Measurements from ENCODE around the gene KLHL22.
"Not testable (repeated sequence)": the region's sequence is repeated elsewhere in the genome, so short reads cannot be mapped to it uniquely, and the experiment has no call there.

Gene KLHL22

DNA sequence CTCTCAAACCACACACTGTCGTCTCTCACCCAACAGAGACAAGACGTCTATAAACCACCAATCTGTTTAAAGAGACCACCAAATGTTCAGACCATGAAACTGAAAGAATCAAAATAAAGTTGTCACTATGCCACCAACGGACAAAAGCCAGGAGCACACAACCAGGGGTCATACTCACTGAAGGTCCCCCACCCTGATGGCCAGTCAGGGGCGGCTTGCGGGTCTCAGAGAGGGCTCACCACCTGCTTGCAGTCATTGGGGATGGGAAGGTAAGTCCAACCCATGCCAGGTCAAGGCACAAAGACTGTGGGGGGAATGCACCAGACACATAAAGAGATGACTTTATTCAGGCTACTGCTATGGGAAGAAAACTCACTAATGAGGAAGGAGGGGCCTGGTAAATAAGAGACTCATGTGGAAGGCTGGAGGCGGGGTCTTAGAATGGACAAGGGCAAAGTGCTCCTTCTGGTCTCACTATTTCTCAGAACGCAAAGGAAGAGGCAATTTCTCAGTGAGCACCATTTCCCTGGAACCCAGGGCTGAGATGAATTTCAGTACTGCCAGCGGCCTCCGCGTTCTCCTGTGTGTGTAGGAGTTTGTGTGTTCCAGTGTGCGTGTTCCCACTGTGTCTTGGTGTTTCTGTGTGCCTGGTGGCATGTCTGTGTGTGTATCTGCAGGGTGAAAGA lies 75.3 kb downstream of the KLHL22 start:
- FAIRE-seq (no peak), DNase-seq (ENCODE audit: insufficient read length, low spot score) (no peak)
- TF ChIP-seq PAX5 (IDR thresholded peaks at IDR 0.05; ENCODE audit: insufficient read depth, low read length, severe bottlenecking): no peak
- TF ChIP-seq POLR2AphosphoS5 (IDR thresholded peaks at IDR 0.05; ENCODE audit: low read depth, low read length): no peak
- TF ChIP-seq POLR2A (IDR thresholded peaks at IDR 0.05; ENCODE audit: low read depth, low read length): no peak
- no peak for TF ChIP-seq SPI1 (IDR thresholded peaks at IDR 0.05; ENCODE audit: low read depth, low read length)
- no peak for TF ChIP-seq TAF1 (IDR thresholded peaks at IDR 0.05; ENCODE audit: low read depth, low read length)
- no peak for TF ChIP-seq POU2F2 (IDR thresholded peaks at IDR 0.05; ENCODE audit: low read depth, low read length)

DNA sequence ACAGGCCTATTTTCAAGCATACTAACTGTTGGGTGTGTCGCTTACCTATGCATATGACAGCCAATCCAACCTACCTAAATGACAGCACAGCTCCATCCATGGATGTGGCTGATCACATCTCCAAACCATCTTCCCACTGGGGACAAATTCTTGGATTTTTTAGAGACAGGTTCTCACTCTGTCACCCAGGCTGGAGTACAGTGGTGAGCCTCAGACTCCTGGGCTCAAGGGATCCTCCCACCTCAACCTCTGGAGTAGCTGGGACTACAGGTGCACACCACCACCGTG lies 76.0 kb downstream of the KLHL22 start:
- TF ChIP-seq POLR2A (IDR thresholded peaks at IDR 0.05; ENCODE audit: low read depth, low read length) (no peak), SPI1 (IDR thresholded peaks at IDR 0.05; ENCODE audit: low read depth, low read length) (no peak), POU2F2 (IDR thresholded peaks at IDR 0.05; ENCODE audit: low read depth, low read length) (no peak), TAF1 (IDR thresholded peaks at IDR 0.05; ENCODE audit: low read depth, low read length) (no peak), POLR2AphosphoS5 (IDR thresholded peaks at IDR 0.05; ENCODE audit: low read depth, low read length) (no peak), PAX5 (IDR thresholded peaks at IDR 0.05; ENCODE audit: insufficient read depth, low read length, severe bottlenecking) (no peak)
- DNase-seq (ENCODE audit: insufficient read length, low spot score) (no peak), FAIRE-seq (no peak)

GRCh38 chr22:20418211-20418788 lies 77.3 kb downstream of the KLHL22 start:
- FAIRE-seq: peak; percentile 91
- peak; percentile 85 for DNase-seq (ENCODE audit: insufficient read length, low spot score)
- TF ChIP-seq SPI1 (IDR thresholded peaks at IDR 0.05; ENCODE audit: low read depth, low read length): no peak

DNA sequence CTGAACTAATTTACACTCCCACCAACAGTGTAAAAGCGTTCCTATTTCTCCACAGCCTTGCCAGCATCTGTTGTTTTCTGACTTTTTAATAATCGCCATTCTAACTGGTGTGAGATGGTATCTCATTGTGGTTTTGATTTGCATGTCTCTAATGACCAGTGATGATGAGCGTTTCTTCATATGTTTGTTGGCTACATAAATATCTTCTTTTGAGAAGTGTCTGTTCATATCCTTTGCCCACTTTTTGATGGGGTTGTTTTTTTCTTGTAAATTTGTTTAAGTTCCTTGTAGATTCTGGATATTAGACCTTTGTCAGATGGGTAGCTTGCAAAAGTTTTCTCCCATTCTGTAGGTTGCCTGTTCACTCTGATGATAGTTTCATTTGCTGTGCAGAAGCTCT lies 79.9 kb downstream of the KLHL22 start:
- DNase-seq (ENCODE audit: insufficient read length, low spot score); FAIRE-seq: not testable (repeated sequence)

DNA sequence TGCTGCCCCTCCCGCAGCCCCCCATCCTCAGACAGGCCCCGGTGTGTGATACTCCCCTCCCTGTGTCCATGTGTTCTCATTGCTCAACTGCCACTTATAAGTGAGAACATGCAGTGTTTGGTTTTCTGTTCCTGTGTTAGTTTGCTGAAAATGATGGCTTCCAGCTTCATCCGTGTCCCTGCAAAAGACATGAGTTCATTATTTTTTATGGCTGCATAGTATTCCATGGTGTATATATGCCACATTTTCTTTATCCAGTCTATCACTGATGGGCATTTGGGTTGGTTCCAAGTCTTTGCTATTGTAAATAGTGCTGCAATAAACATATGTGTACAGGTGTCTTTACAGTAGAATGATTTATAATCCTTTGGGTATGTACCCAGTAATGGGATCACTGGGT lies 80.4 kb downstream of the KLHL22 start:
- FAIRE-seq: not testable (repeated sequence)

DNA sequence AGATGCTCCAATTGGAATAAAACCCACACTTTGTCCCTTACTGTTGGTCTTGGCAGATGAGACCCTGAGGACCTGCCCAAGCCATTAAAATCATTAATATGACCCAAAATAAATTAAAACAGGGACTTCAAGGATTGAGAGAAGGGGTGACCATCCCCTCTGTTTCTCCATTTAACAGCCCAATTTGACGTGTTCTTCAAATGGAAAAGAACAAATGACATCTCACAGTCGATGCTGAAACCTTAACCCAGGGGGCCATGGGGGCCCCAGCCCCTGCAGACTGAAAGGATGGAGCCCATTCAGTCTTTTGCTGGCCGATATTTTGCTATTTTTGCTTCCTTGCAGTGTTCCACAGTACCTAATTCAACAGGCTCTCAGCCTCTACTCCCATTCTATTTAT lies 81.1 kb downstream of the KLHL22 start:
- FAIRE-seq (no peak), DNase-seq (ENCODE audit: insufficient read length, low spot score) (no peak)
- no peak for TF ChIP-seq PAX5 (IDR thresholded peaks at IDR 0.05; ENCODE audit: insufficient read depth, low read length, severe bottlenecking)
- no peak for TF ChIP-seq POLR2AphosphoS5 (IDR thresholded peaks at IDR 0.05; ENCODE audit: low read depth, low read length)
- TF ChIP-seq POU2F2 (IDR thresholded peaks at IDR 0.05; ENCODE audit: low read depth, low read length): no peak
- no peak for TF ChIP-seq POLR2A (IDR thresholded peaks at IDR 0.05; ENCODE audit: low read depth, low read length)
- TF ChIP-seq SPI1 (IDR thresholded peaks at IDR 0.05; ENCODE audit: low read depth, low read length): no peak
- no peak for TF ChIP-seq TAF1 (IDR thresholded peaks at IDR 0.05; ENCODE audit: low read depth, low read length)

More for the DNA sequence above, 80.4 kb downstream of the KLHL22 start:
- not testable (repeated sequence) for DNase-seq (ENCODE audit: insufficient read length, low spot score)

- no peak for DNase-seq (ENCODE audit: insufficient read length, low spot score)
- TF ChIP-seq TAF1 (IDR thresholded peaks at IDR 0.05; ENCODE audit: low read depth, low read length) (no peak), SPI1 (IDR thresholded peaks at IDR 0.05; ENCODE audit: low read depth, low read length) (no peak), POLR2AphosphoS5 (IDR thresholded peaks at IDR 0.05; ENCODE audit: low read depth, low read length) (no peak), POU2F2 (IDR thresholded peaks at IDR 0.05; ENCODE audit: low read depth, low read length) (no peak), PAX5 (IDR thresholded peaks at IDR 0.05; ENCODE audit: insufficient read depth, low read length, severe bottlenecking) (no peak), POLR2A (IDR thresholded peaks at IDR 0.05; ENCODE audit: low read depth, low read length) (no peak)
- FAIRE-seq: no peak
Observed at GRCh38 chr22:20414059-20414440, 81.5 kb downstream of the KLHL22 start.

- TF ChIP-seq POLR2AphosphoS5 (IDR thresholded peaks at IDR 0.05; ENCODE audit: low read depth, low read length): no peak
- TF ChIP-seq PAX5 (IDR thresholded peaks at IDR 0.05; ENCODE audit: insufficient read depth, low read length, severe bottlenecking): no peak
- no peak for TF ChIP-seq POLR2A (IDR thresholded peaks at IDR 0.05; ENCODE audit: low read depth, low read length)
- no peak for TF ChIP-seq POU2F2 (IDR thresholded peaks at IDR 0.05; ENCODE audit: low read depth, low read length)
- no peak for TF ChIP-seq TAF1 (IDR thresholded peaks at IDR 0.05; ENCODE audit: low read depth, low read length)
- TF ChIP-seq SPI1 (IDR thresholded peaks at IDR 0.05; ENCODE audit: low read depth, low read length): no peak
- FAIRE-seq (no peak), DNase-seq (ENCODE audit: insufficient read length, low spot score) (no peak)
Observed at GRCh38 chr22:20413217-20414058, 82.2 kb downstream of the KLHL22 start.

DNA sequence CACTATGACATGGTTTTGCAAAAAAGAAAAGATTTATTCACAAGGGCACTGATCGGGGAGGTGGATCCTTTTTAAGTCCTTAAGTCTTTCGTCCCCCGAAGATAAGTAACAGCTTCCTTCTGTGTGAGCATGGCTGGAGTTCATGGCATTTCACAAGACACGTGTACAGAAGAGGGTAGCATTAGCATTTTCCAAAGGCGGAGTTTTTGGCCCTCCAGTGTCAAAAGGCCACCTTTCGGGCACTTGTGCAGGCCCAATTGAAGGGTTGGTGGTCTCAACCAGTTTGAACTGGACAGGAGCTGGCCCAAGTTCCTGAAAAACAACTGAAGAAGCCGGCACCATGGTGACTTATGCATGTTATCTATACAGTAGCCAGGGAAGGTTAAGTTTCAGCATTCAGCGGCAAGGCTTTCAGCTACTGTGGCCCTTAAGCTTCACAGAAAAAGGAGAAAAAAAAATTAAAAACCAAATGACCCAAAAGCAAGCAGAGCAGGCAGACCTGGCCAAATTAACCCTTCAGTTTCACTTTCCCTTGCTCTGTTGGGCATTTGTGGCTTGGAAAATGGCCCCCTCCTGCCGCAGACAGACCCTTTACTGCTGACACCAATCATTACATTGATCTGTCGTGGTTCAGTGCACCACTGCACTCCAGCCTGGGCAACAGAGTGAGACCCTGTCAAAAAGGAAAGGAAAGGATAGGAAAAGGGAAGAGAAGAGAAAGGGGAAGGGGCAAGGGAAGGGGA lies 83.0 kb downstream of the KLHL22 start:
- DNase-seq (ENCODE audit: insufficient read length, low spot score) (no peak), FAIRE-seq (no peak)
- TF ChIP-seq POLR2A (IDR thresholded peaks at IDR 0.05; ENCODE audit: low read depth, low read length) (no peak), POU2F2 (IDR thresholded peaks at IDR 0.05; ENCODE audit: low read depth, low read length) (no peak), POLR2AphosphoS5 (IDR thresholded peaks at IDR 0.05; ENCODE audit: low read depth, low read length) (no peak), SPI1 (IDR thresholded peaks at IDR 0.05; ENCODE audit: low read depth, low read length) (no peak), TAF1 (IDR thresholded peaks at IDR 0.05; ENCODE audit: low read depth, low read length) (no peak), PAX5 (IDR thresholded peaks at IDR 0.05; ENCODE audit: insufficient read depth, low read length, severe bottlenecking) (no peak)

GRCh38 chr22:20409385-20409784 lies 86.2 kb downstream of the KLHL22 start:
- FAIRE-seq; DNase-seq (ENCODE audit: insufficient read length, low spot score): not testable (repeated sequence)
